CD4-positive, alpha-beta T cell treated with Interleukin-17A for 1 hour (primary cell): ENCODE measurements around the gene BCO1.

Source experiments
- DNase-seq: peaks from one replicate; pipeline ENCODE4 v3.0.0-alpha.2; 2020

Gene BCO1

GRCh38 chr16:81237282-81237681 lies 1.2 kb upstream of the BCO1 start:
- no peak for DNase-seq

DNA sequence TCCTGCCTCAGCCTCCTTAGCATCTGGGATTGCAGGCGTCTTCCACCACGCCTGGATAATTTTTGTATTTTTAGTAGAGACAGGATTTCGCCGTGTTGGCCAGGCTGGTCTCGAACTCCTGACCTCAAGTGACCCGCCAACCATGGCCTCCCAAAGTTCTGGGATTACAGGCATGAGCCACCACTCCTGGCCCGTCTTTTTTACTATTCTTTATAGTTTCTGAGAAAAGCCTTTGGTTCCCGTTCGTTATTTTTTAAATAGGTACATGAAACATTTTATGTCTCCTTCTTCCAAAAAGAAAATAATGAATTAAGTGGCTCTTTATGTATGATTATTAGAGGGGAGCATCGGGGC lies 570 bp upstream of the BCO1 start:
- no peak for DNase-seq

GRCh38 chr16:81239367-81240121 lies 1.1 kb downstream of the BCO1 start:
- DNase-seq = no peak

GRCh38 chr16:81241706-81242105 lies 3.2 kb downstream of the BCO1 start:
- DNase-seq = no peak

DNA sequence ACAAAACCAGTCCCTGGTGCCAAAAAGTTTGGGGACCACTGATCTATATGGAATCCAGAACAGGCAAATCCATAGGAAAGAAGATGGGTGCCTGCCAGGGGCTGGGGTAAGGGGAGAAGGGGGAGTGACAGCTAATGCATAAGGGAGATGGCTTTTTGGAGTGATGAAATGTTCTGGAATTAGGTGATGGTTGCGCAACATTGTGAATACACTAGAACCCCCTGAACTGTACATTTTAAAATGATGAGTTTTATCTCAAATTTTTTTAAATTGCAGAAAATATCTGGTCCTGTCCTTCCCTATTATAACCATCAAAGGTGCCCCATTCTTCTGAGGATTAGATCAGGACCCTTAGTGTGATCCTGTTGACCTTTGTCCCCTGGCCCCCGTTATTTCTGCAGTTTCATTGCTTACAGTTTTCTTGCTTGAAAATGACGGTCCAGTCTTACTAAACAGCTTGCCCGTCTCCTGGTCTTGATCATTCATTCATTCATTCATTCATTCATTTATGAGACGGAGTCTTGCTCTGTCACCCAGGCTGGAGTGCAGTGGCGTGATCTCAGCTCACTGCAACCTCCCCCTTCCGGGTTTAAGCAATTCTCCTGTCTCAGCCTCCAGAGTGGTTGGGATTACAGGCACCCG lies 4.6 kb downstream of the BCO1 start:
- DNase-seq = no peak

DNA sequence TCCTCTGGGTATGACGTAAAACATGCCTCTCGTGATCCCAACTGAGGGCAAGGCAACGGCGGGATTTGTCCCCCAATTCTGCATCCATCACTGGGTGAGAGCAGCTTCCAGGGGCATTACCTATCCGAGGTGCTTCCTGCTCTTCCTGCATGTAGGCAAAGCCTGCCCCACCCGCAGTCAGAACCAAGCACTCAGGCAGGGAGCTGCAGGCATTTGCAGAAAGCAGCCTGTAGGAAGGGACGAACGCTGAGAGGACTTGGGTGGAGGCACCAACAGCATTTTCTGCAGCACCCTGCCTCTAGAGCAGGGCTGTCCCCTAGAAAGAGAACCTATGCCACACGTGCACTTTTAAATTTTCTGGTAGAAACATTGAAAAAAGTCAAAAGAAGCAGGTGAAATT lies 5.5 kb downstream of the BCO1 start:
- no peak for DNase-seq

GRCh38 chr16:81251871-81252270 lies 13.4 kb downstream of the BCO1 start:
- no peak for DNase-seq

- DNase-seq = no peak
Measured at GRCh38 chr16:81253141-81253540, 14.7 kb downstream of the BCO1 start.

GRCh38 chr16:81254922-81255526 lies 16.5 kb downstream of the BCO1 start:
- DNase-seq = no peak

- DNase-seq = no peak
Measured at GRCh38 chr16:81259916-81260315, 21.4 kb downstream of the BCO1 start.

- peak; percentile 29 for DNase-seq
Measured at GRCh38 chr16:81261049-81261648, 22.7 kb downstream of the BCO1 start.

GRCh38 chr16:81263470-81264220 lies 25.2 kb downstream of the BCO1 start:
- no peak for DNase-seq

GRCh38 chr16:81264386-81264785 lies 25.9 kb downstream of the BCO1 start:
- DNase-seq = no peak

GRCh38 chr16:81265052-81265451 lies 26.6 kb downstream of the BCO1 start:
- no peak for DNase-seq

GRCh38 chr16:81265658-81266451 lies 27.4 kb downstream of the BCO1 start:
- DNase-seq = no peak

DNA sequence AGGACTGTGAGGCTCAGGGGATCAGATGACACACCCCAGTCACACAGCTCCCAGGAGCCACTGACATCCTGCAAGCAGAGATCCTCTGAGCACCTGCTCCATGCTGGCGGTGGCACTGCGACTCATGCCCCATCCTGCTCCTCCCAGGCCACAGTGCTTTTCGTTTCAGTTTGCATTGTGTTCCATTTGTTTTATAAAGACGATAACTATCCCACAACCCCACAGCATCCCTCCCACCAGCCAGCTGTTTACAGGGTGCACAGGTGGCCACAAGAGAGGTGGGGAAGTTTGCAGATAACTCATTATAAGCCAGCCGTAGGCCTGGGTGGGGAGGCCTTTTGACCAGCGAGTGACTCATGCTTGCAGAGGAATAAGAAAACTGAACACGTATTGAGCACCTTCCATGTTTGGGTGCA lies 28.2 kb downstream of the BCO1 start:
- no peak for DNase-seq

- no peak for DNase-seq
Measured at GRCh38 chr16:81268509-81268908, 30.0 kb downstream of the BCO1 start.

DNA sequence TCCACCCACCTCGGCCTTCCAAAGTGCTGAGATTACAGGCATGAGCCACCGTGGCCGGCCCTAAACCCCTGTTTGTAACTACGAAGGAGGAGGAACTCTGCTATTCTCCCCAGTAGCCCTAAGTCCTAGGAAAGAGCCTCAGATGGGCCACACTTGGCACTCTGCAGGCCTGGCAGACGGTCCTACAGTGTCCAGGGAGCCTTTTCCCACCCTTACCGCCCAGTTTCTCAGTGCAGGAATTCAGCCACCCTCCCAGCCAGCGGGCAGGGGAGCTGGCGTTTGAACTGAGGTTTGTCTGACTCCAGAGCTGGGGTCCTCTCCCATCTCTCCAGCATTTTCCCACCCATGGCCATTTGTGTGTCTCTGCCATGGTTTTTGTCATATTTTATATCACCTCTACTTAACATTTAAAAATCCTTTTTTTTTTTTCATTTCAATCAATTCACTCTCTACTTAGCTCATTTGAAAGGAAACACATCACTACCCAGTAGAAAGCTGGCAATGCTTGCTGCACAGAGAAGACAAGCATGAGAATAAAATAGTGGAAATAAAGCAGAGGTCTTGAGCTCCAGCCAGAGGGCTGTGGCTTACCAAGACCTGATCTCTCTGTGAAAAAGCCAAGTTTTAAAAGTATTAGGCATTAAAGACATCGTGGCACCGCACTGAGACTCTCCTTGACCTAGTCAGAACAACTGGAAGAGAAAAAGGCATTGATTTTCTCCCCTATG lies 34.9 kb downstream of the BCO1 start:
- no peak for DNase-seq

GRCh38 chr16:81275064-81275532 lies 36.6 kb downstream of the BCO1 start:
- no peak for DNase-seq

DNA sequence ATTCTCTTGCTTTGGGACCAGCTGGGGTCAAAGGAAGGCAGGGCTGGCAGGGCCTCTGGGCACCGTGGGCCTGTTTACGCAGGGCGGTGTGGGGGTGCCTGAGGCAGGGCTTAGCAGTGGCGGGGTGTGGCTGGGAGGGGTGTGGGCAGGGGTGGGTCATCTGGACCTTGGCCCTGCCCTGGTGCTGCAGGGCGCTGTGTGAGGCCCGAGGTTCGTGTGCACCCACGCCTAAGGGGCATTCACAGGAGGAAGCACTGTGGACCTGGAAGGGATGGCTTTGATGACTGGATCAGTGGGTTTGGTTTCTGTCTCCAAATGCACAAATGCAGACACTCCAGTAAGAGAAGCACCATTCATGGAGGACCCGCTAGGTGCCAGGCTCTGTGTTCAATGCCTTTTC lies 37.3 kb downstream of the BCO1 start:
- no peak for DNase-seq

GRCh38 chr16:81276323-81276722 lies 37.8 kb downstream of the BCO1 start:
- no peak for DNase-seq
